Measurements from ENCODE around the gene ARFGAP1.

ARFGAP1 gene

GRCh38 chr20:63261060-63261794 lies 11.4 kb upstream of the ARFGAP1 start:
- no peak for DNase-seq

DNA sequence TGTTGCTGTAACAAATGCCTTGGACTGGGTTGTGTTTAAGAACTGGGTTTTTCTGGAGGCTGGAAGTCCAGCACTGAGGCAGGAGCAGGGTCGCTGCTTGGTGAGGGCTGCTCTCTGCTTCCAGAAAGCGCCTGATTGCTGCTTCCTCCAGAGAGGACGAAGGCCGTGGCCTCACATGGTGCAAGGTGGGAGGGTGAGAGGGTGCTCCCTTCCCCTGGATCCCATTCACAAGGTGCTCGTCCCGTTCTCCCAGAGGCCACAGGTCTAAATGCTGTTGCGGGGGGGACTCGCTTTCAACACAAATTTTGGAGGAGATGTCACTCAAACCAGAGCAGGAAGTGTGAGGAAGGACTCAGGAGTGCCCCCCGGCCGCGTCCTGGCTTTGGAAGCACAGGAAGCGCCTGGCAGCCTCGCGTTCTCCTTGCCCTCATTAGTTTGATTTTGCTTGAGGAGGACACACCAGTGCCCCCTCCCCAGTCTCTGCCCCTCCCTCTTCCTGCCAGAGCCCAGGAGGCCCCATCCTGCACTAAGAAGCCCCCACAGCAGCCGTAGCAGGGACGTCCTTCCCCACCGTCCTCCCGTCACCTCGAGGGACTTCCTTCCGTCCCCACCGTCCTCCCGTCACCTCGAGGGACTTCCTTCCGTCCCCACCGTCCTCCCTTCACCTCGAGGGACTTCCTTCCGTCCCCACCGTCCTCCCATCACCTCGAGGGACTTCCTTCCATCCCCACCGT lies 10.7 kb upstream of the ARFGAP1 start:
- no peak for DNase-seq

DNA sequence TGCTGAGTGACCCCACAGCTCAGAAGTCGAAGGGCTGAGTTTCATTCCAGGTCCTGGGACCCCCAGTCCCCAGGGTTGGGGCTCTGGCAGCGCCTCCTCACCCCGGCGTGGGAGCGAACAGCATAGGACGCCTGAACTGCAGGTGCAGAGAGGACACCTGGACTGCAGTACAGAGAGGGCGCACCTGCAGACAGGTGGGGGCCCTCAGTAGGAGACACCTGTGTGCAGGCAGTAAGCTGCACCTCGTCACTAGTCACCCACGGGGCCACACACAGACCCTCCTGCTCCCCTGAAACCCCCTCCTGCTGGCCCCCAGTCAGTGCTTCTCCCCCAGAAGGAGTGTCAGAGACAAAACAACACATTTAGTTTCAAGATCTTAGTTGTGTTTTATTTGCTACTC lies 9.8 kb upstream of the ARFGAP1 start:
- DNase-seq: no peak

- DNase-seq: no peak
Observed at GRCh38 chr20:63264000-63264399, 8.6 kb upstream of the ARFGAP1 start.

DNA sequence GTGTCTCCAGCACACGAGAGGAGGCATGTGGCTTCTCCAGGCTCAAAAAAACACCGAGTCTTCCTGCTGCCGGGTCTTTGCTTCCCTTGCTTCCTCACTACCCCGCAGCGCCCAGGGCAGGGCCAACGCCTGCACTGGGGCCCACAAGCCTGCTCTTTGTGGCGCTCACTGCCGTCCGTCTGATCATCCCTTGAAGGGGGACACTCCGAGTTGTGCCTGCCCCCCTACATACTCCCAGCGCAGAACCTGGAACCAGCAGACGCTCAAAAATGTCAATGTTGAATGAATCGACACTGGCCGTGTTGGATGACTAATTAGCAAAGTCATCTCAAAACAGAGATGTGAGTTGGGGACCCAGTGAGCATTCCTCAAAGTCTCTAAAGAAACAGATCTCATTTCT lies 8.1 kb upstream of the ARFGAP1 start:
- DNase-seq: no peak

GRCh38 chr20:63265891-63266515 lies 6.6 kb upstream of the ARFGAP1 start:
- DNase-seq: no peak

DNA sequence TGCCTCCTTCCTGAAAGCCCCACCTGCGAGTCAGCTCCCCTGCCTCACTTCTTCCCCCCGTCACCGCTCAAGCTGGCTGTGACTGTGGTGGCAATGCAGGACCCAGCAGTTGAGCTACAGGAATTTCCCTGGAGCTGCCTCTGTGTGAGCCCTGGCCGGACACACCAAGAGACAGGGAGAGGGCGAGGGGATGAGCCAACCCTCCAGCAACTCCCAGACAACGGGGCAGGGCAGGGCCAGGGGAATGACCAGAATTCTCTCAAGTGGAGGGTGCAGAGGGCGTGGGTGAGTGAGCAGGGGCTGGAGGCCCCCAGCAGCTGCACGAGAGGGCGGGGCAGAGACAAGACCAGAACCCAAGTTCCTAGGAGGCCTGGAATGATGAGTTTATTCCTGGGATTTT lies 4.9 kb upstream of the ARFGAP1 start:
- DNase-seq: no peak

GRCh38 chr20:63268256-63268655 lies 4.4 kb upstream of the ARFGAP1 start:
- no peak for DNase-seq

DNA sequence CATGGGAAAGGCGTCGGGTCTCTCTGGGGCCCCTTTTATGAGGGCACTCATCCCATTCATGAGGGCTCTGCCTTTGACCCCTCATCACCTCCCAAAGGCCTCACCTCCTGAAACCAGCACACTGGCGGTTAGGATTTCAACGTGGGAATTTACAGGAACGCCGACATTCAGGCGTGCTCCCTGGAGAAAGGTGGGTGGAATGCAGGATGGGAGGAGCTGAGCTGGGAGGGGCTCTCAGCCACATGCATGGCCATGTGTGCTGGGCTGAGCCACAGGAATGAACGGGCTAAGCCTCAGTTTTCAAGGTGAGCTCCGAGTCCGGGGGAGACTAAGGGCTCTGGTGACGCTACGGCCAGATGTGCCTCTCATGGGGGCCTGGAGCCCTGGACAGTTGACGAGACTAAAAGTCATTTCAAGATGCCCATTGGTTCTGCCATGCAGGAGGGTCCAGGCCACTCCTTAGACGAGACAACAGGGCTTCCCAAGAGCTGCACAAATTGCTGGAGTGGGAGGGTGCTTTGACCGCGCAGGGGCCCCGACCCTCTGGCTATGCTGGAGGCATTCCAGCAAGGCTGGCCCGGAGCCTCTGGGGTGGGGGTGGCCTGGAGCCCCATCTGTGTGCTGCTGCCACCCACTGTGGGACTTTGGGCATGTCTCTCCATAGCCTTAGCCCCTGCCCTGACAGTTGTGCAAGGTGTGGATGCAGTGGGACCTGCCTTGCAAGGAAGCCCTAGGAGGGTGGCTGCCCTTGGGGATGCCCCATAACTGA lies 3.8 kb upstream of the ARFGAP1 start:
- DNase-seq: no peak

DNA sequence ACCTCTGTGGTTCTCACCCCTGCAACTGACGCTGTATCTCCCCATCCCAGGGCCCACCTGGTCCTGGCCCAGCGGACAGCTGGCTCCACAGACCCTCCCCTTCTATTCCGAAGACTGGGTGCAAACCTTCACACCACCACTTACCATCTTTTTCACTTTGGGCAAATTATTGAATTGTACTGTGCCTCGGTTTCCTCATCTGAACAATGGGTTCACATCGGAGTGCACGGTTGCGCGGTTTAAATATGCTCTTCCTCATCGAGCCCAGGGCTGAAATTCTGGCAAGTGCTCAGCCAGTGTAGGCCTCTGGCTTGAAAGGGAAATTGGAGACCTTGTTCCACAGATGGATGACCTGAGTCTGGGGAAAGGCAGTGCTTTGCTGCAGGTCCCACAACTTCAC lies 2.9 kb upstream of the ARFGAP1 start:
- no peak for DNase-seq

DNA sequence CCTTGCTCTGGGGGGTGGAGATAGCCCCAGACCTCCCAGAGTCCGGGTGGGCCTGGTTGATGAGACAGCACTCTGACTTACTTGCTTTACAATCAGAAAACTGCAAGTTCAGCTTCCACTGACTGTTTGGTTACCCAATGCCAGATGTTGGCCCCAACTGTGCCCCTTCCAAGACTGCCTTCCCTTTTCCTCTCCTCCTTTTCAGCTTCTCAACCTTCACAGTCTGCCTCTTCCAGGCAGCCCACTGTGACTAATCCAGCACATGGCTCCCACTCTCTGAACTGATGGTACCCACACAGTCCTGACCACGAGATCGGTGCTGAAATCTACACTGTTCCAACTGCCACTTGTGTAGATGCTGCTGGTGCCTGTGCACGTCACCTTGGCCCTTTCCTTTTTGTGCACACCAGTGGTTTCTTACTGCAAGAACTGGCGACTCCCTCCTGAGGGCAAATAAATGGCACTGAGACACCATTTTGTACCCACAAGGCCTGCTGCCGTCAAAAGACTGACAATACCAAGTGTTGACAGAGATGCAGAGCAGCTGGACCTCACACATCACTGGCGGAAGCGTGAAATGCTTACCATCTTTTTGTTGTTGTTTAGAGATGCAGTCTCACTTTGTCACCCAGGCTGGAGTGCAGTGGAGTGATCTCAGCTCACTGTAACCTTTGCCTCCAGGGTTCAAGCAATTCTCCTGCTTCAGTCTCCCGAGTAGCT lies 1.8 kb upstream of the ARFGAP1 start:
- no peak for DNase-seq

GRCh38 chr20:63273059-63273579 lies 506 bp downstream of the ARFGAP1 start:
- no peak for DNase-seq

GRCh38 chr20:63273635-63274380 lies 1.2 kb downstream of the ARFGAP1 start:
- DNase-seq: no peak

- DNase-seq: no peak
Observed at GRCh38 chr20:63274381-63275228, 2.0 kb downstream of the ARFGAP1 start.

DNA sequence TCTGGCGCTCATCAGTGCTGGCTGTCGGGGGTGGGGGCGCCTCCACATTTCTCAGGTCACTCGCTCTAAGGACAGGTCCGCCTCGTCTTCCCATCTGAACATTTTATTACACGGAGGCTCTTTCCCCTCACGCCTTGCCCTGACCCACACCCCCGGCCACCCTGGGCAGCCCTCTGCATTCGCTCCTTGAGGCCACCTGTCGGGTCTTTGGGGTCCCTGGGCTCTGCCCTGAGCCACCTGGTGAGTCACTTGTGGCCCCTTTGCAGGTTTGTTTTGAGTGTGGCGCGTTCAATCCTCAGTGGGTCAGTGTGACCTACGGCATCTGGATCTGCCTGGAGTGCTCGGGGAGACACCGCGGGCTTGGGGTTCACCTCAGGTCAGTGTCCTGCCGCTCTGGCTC lies 3.2 kb downstream of the ARFGAP1 start:
- no peak for DNase-seq

DNA sequence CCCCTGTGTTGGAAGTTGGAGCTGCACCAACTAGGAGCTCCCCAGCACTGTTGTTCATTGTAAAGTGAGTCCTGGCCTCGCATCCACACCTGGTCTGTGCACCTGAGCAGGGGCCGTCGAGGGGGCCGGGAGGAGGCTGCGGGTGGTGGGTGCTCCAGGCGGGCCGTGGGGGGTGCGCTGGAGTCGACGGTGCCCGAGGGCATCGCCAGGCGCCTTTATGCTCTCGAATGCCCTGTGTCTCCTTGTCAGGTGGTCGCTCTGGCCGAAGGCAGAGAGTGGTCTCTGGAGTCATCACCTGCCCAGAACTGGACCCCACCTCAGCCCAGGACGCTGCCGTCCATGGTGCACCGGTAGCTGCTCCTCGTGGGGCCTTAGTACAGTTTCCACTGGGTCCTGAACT lies 4.3 kb downstream of the ARFGAP1 start:
- no peak for DNase-seq

GRCh38 chr20:63277466-63278272 lies 5.1 kb downstream of the ARFGAP1 start:
- no peak for DNase-seq

DNA sequence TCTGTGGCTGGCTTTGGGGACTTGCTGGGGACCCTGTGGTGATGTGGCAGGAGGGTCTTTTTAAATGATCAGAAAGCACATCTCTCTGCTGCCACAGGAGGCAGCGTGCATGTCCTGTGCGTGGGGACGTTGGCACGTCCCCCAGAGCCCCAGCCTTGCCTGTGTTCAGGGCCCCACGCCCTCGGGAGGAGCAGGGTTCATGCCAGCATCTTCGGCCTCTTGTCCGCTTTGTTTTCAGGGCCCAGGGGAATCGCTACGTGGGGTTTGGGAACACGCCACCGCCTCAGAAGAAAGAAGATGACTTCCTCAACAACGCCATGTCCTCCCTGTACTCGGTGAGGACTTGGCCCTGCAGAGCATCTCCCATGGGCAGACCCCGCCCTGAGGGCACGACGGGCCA lies 6.0 kb downstream of the ARFGAP1 start:
- no peak for DNase-seq

DNA sequence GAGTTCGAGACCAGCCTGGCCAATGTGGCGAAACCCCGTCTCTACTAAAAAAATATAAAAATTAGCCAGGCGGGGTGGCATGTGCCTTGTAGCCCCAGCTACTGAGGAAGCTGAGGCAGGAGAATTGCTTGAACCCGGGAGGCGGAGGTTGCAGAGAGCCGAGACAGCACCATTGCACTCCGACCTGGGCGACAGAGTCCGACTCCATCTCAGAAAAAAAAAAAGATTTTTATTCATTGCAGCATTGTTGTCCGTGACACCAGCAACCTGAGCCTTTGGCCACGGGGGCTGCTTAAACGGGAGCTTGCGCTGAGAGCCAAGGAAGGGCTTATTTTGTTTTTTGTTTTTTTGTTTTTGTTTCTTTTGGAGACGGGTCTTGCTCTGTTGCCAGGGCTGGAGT lies 7.3 kb downstream of the ARFGAP1 start:
- DNase-seq: no peak

DNA sequence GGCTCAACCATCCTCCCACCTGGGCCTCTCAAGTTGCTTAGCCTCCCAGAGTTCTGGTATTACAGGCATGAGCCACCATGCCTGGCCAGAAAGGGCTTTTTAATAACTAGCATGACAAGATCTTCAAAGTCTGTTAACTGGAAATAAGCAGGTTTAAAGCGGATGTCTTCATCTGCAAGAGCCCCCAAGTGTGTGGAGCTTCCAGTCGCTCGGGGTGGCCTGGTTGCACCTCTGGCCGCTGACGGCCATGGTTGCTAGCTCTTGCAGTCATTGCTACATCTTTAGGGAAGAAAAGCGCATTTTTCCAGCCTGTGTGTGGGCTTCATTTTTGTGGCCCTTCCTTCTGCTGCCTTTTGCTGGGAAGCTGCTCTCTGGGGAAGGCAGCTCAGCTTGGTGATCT lies 7.8 kb downstream of the ARFGAP1 start:
- DNase-seq: no peak

Data from CD4-positive, alpha-beta T cell treated with Interleukin-10 for 1 hour (primary cell).